ENCODE measurements around the gene TACC3.

The TACC3 gene

DNA sequence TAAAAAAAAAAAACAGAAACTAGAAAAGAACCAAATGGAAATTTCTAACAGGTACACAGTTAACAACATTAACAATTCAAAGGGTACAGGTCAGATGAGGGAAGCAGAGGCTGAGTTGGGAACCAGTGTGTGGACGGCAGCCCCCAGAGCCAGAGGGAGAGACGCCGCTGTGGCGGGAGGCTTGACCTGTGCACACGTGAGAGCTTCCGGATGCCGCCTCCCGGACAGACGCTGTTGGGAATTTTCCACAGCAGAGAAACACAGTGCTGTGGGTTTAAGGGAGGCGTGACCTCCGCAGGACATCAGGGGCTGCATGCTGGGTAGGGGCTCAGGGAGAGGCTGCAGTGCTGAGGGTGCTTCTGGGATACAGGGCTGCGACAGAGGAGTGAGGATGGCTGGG, 22.2 kb downstream of the TACC3 start:
- H3K4me3 ChIP-seq (ENCODE audit: low read depth, low read length), result no peak overlapping the region
- no peak for DNase-seq (ENCODE audit: low read depth)
- TF ChIP-seq CTCF (conservative IDR thresholded peaks at IDR 0.05; ENCODE audit: low read depth, low read length), result no peak

DNA sequence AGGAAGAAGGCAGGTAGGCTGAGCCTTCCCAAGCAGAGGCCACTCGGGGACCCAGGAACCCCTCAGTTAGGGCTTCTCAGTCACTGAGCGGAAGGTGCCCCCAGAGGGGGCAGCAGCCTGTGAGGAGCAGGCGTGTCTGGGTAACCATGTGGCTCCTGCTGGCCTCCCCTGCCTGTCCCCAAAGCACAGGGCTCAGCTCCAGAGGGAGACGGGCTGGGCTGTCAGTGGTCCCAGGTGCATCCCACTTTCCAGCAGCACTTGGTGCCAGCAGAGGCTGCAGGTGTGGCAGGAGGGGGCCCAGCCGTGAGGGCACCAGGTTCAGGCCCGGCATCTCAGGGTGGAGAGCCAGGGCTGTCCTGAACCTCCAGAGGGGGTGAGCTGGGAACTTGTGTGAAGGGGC, 22.7 kb downstream of the TACC3 start:
- TF ChIP-seq CTCF (conservative IDR thresholded peaks at IDR 0.05; ENCODE audit: low read depth, low read length), result no peak

DNA sequence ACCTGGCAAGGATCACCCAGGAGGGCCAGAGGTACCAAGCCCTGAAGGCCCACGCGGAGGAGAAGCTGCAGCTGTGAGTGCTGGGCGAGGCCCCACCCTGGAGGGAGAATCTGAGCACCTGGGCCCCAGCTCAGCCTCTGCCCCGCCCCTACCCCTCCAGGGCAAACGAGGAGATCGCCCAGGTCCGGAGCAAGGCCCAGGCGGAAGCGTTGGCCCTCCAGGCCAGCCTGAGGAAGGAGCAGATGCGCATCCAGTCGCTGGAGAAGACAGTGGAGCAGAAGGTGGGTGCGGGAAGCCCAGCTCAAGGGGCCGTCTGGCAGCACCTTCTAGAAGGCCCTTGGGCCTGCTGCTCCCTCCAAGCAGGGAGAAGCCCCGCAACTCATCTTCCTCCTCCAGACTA, 23.2 kb downstream of the TACC3 start:
- DNase-seq (ENCODE audit: low read depth), result no peak
- H3K4me3 ChIP-seq (ENCODE audit: low read depth, low read length), result no peak overlapping the region
- TF ChIP-seq CTCF (conservative IDR thresholded peaks at IDR 0.05; ENCODE audit: low read depth, low read length), result no peak

More for the DNA sequence above, 22.7 kb downstream of the TACC3 start:
- H3K4me3 ChIP-seq (ENCODE audit: low read depth, low read length), result no peak overlapping the region
- DNase-seq (ENCODE audit: low read depth), result no peak

GRCh38 chr4:1745165-1745564, 23.8 kb downstream of the TACC3 start:
- H3K4me3 ChIP-seq (ENCODE audit: low read depth, low read length), result no peak overlapping the region
- no peak for DNase-seq (ENCODE audit: low read depth)
- no peak for TF ChIP-seq CTCF (conservative IDR thresholded peaks at IDR 0.05; ENCODE audit: low read depth, low read length)

GRCh38 chr4:1745697-1746096, 24.4 kb downstream of the TACC3 start:
- no peak for TF ChIP-seq CTCF (conservative IDR thresholded peaks at IDR 0.05; ENCODE audit: low read depth, low read length)
- no peak for DNase-seq (ENCODE audit: low read depth)
- H3K4me3 ChIP-seq (ENCODE audit: low read depth, low read length), result no peak overlapping the region

GRCh38 chr4:1746265-1746691, 25.0 kb downstream of the TACC3 start:
- peak; percentile 79 for DNase-seq (ENCODE audit: low read depth)
- peak; percentile 84 for TF ChIP-seq CTCF (conservative IDR thresholded peaks at IDR 0.05; ENCODE audit: low read depth, low read length)
- no peak overlapping the region for H3K4me3 ChIP-seq (ENCODE audit: low read depth, low read length)

DNA sequence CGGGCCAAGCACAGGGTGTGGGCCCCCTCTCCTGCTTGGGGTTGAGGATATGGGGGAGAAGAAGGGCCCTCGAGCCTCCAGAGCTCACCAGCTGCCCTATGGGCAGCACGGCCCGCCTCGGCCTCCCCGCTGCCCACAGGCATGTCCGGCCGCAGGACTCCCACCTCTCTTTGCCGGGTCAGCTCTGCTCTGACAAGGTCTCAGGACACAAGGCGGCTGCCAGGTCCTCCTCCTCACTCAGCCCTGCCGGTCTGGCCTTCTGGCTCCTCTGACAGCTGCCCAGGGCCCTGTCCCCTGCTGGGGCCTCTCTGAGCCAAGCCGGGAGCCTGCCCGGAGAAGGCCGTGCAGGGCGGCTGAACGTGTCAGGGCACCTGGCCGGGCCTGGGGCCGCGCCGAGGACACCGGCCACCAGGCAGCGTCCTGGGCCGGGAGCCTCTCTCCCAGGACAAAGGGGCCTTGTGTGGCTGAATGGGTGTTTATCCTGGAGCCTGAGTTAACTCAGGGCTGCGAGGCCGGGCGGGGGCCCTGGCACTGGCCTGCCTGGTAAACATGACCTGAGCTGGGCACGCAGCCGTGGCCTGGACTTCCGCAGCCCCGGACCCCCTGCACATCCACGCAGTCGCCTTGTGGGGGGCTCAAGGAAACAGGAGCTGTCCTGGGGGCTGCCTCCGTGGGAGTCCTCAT, 25.7 kb downstream of the TACC3 start:
- no peak for DNase-seq (ENCODE audit: low read depth)
- H3K4me3 ChIP-seq (ENCODE audit: low read depth, low read length), result no peak overlapping the region
- TF ChIP-seq CTCF (conservative IDR thresholded peaks at IDR 0.05; ENCODE audit: low read depth, low read length), result no peak
